Measurements from ENCODE around the gene ZNF784. TPM values are rescaled to one million over a fixed set of nuclear protein-coding genes. Genes with fewer than 3 reads are reported as not detected.

Gene ZNF784
- total and polyA plus RNA-seq, 9 donors, result 5.3 to 9.8 (median 8.5) TPM

DNA sequence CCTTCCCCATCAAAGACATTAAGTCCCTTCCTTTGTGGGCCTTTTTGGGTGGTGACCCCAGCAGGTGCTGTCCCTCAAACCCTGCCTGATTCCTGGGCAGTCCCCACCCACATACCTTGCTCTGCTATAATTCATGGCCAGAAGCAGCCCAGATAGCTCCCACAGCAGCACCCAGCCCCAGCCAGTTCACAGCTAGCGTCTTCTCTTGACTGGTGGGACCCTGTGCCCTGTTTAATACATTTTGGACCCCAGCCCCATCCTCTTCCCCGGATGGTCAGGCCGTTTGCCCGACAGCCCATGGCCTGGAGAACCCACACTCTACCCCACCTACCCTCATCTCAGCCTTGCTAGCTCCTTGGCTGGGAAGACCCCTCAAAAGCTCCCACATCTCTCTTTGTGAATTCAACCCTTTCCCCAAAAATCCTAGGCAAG lies 25.8 kb upstream of the ZNF784 start:
- Histone ChIP-seq H3K36me3 (ENCODE audit: control insufficient read depth, insufficient read depth, low read length) (peaks cover 30% of the 10 kb centered on the region), H3K4me1 (ENCODE audit: control insufficient read depth, insufficient read depth, low read length) (peaks cover 29% of the 10 kb centered on the region), H3K27ac (ENCODE audit: low read length) (no peak overlapping the region), H3K4me3 (ENCODE audit: low read length) (no peak overlapping the region), H3K27me3 (ENCODE audit: control insufficient read depth, insufficient read depth, low read length) (no peaks in the 10 kb centered on the region), H3K9me3 (replicated peaks; ENCODE audit: control insufficient read depth, low read depth, low read length) (no peaks in the 10 kb centered on the region)
- 87% methylated on average over 2 of the region's 4 CpGs for WGBS (ENCODE audit: insufficient coverage)
- no peak for DNase-seq

GRCh38 chr19:55649268-55650125 lies 25.1 kb upstream of the ZNF784 start:
- Histone ChIP-seq H3K4me3 (ENCODE audit: low read length) (peak overlapping the region; percentile 86), H3K36me3 (ENCODE audit: control insufficient read depth, insufficient read depth, low read length) (peaks cover 36% of the 10 kb centered on the region), H3K27me3 (ENCODE audit: control insufficient read depth, insufficient read depth, low read length) (no peaks in the 10 kb centered on the region), H3K4me1 (ENCODE audit: control insufficient read depth, insufficient read depth, low read length) (peaks cover 35% of the 10 kb centered on the region), H3K9me3 (replicated peaks; ENCODE audit: control insufficient read depth, low read depth, low read length) (no peaks in the 10 kb centered on the region), H3K27ac (ENCODE audit: low read length) (no peak overlapping the region)
- WGBS (ENCODE audit: insufficient coverage), result 58% methylated on average over 10 of the region's 17 CpGs
- peak; percentile 30 for DNase-seq

DNA sequence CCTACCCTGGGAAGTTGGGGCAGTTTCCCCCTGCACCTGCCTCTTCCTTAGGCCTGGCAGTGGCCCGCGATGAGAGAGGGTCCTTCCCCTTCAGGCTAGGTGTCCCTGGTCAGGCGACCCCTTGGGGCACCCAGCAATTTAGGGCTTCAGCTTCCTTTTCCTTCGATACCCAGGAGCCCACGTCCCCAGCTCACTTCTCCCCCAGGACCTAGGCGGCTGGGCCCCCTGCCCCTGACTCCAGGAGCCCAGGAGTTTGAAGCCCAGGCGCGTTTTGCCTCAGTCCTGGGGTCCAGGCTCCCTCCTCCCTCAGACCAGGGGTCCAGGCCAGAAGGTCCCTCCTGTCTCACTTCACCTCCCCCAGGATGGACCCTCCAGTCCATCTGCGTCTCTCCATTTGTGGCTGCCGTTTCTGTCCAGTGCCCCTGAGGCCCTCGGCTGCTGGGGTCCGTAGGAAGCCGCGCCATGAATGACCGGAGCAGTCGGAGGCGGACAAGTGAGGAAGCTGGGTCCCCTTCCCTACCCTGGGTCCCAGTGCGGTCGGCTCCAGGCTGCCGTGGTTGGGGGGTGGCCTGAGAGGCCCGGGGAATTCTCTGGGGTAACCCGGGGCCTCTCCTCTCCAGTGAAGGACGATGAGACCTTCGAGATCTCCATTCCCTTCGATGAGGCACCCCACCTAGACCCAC lies 24.4 kb upstream of the ZNF784 start:
- WGBS (ENCODE audit: insufficient coverage), result 15% methylated on average over 16 of the region's 25 CpGs
- H3K4me1 ChIP-seq (ENCODE audit: control insufficient read depth, insufficient read depth, low read length), result peaks cover 43% of the 10 kb centered on the region
- no peaks in the 10 kb centered on the region for H3K27me3 ChIP-seq (ENCODE audit: control insufficient read depth, insufficient read depth, low read length)
- peak; percentile 40 for DNase-seq
- peaks cover 38% of the 10 kb centered on the region for H3K36me3 ChIP-seq (ENCODE audit: control insufficient read depth, insufficient read depth, low read length)
- H3K27ac ChIP-seq (ENCODE audit: low read length), result peak overlapping the region; percentile 42
- H3K4me3 ChIP-seq (ENCODE audit: low read length), result peak overlapping the region; percentile 86
- H3K9me3 ChIP-seq (replicated peaks; ENCODE audit: control insufficient read depth, low read depth, low read length), result no peaks in the 10 kb centered on the region

DNA sequence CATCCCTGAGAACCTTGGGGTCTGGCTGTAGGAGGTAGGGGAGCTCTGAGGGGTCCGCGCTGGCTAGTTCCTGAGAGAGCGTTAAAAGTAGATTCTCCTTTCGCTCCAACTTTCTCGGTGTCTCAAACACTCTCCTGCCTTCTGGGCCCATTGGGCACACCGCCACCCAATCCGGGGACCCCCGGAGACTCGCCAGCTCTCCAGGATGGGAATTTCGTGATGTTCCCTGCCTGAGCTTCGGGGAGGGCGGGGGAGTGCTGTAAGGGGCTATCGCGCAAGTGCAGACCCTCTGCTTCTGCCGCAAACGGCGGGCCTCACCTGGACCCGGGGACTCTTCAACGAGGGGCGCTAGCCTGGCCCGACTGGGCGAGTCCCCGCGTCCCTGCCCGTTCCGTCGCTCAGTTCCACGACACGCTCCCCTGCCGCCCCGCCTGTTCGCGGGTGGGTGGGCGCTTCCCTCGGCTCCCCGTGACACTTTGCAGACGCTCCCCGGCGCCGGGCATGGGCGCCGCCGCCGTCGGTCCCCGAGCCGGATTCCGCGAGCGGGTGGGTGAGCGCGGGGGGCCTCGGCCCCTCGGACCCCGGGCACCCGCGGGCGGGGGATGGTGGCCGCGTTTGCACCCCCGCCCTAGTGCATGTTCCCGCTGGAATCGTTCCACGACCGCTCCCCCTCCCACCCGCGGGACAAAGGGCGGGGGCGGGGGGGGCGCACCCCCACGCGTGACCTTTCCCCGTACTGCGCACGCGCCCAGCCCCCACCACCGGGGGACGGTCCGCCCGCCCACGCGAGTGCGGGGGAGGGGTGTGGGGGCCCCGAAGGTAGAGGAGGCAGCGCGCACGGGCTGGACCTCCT lies 23.6 kb upstream of the ZNF784 start, which contains the start of gene CCDC106:
CCDC106 (plus strand) TSS at position 481 of the 853 bp plus-strand sequence. CDS start 835 bp downstream, outside the sequence.
- Histone ChIP-seq H3K4me3 (ENCODE audit: low read length) (peak within 1 kb of the TSS; percentile 86), H3K4me1 (ENCODE audit: control insufficient read depth, insufficient read depth, low read length) (peaks cover 44% of the 10 kb centered on the region), H3K27ac (ENCODE audit: low read length) (peak within 1 kb of the TSS; percentile 85), H3K36me3 (ENCODE audit: control insufficient read depth, insufficient read depth, low read length) (peaks cover 38% of the 10 kb centered on the region), H3K9me3 (replicated peaks; ENCODE audit: control insufficient read depth, low read depth, low read length) (no peaks in the 10 kb centered on the region), H3K27me3 (ENCODE audit: control insufficient read depth, insufficient read depth, low read length) (no peaks in the 10 kb centered on the region)
- WGBS (ENCODE audit: insufficient coverage), result under 1% methylated on average over 62 of the region's 87 CpGs
- peak; percentile 89 for DNase-seq

DNA sequence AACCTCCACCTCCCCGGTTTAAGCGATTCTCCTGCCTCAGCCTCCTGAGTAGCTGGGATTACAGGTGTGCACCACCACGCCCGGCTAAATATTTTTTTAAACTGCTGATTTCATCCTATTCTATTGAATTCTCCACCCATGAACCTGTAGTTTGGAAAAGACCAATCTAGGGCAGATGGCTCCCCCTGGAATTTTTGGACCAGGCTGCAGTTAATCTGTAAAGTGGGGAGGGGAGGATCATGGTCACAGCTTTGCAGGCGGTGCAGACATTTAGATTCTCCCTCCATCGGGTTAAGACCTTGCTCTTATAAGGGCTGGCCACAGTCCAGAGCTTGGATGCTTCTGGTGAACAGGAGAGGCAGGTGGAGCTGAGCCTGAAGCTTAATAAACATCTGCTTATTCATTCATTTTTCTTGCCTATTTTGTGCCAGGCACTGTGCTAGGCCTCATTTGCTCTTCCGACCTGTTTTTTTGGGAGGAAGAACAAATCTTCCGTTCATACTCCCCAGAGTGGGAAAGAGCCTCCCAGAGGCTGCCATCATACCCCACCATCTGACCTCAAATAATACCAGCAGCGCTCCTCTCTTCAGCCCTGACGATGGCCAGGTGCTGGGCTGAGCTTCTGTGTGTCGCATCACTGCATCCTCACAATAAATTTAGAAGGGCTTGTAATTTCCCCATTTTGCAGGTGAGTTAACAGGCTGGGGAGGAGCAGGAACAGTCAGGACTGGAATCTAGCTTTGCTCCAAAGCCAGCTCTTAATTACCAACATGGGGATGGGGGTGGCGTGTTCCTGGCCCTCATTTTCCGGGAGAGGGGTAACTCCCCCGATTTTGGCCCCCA lies 22.7 kb upstream of the ZNF784 start:
- WGBS (ENCODE audit: insufficient coverage), result 68% methylated on average over 4 of the region's 14 CpGs
- Histone ChIP-seq H3K36me3 (ENCODE audit: control insufficient read depth, insufficient read depth, low read length) (peaks cover 34% of the 10 kb centered on the region), H3K9me3 (replicated peaks; ENCODE audit: control insufficient read depth, low read depth, low read length) (no peaks in the 10 kb centered on the region), H3K4me3 (ENCODE audit: low read length) (peak overlapping the region; percentile 86), H3K27me3 (ENCODE audit: control insufficient read depth, insufficient read depth, low read length) (no peaks in the 10 kb centered on the region), H3K4me1 (ENCODE audit: control insufficient read depth, insufficient read depth, low read length) (peaks cover 51% of the 10 kb centered on the region), H3K27ac (ENCODE audit: low read length) (no peak overlapping the region)
- DNase-seq, result no peak

DNA sequence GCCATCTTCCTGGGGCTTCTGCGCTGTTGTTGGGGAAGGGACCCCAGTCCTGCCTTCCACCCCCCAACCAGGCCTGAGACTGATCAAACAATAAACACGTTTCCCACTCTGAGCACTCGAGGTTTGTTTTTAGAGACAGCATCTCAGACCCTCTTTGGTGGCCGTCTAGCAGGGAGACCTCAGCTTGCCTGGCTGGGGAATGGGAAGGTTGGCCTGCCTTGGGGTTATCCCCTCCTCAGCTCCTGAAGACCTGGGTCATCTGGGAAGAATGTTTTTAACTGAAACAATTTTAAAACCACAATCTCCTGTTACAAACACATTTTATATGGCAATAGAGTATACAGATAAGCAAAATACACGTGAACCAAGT lies 21.1 kb upstream of the ZNF784 start:
- no peak overlapping the region for H3K27ac ChIP-seq (ENCODE audit: low read length)
- DNase-seq, result no peak
- no peaks in the 10 kb centered on the region for H3K9me3 ChIP-seq (replicated peaks; ENCODE audit: control insufficient read depth, low read depth, low read length)
- 80% methylated on average over 1 of the region's 5 CpGs for WGBS (ENCODE audit: insufficient coverage)
- H3K27me3 ChIP-seq (ENCODE audit: control insufficient read depth, insufficient read depth, low read length), result no peaks in the 10 kb centered on the region
- peaks cover 24% of the 10 kb centered on the region for H3K36me3 ChIP-seq (ENCODE audit: control insufficient read depth, insufficient read depth, low read length)
- no peak overlapping the region for H3K4me3 ChIP-seq (ENCODE audit: low read length)
- H3K4me1 ChIP-seq (ENCODE audit: control insufficient read depth, insufficient read depth, low read length), result peaks cover 60% of the 10 kb centered on the region

DNA sequence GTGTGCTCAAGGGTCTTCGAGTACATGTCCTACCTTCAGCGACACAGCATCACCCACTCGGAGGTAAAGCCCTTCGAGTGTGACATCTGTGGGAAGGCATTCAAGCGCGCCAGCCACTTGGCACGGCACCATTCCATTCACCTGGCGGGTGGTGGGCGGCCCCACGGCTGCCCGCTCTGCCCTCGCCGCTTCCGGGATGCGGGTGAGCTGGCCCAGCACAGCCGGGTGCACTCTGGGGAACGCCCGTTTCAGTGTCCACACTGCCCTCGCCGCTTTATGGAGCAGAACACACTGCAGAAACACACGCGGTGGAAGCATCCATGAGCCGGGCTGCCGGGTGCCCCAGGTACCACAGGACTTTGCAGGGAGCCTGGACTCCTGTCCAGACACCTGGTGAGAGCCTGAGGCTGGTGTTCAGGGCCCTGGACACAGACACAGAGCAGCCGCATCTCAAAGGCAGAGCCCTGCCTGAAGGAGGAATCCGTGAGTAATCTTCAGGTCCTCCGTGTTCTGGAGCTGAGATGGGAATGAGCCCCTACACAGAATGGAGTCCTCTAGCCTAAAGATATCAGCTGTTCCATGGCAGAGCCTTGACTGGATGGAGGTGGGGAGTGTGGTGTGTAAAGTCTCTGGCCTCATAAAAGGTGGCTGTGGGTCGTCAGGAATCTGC lies 20.6 kb upstream of the ZNF784 start:
- Histone ChIP-seq H3K4me3 (ENCODE audit: low read length) (no peak overlapping the region), H3K27me3 (ENCODE audit: control insufficient read depth, insufficient read depth, low read length) (no peaks in the 10 kb centered on the region), H3K4me1 (ENCODE audit: control insufficient read depth, insufficient read depth, low read length) (peaks cover 65% of the 10 kb centered on the region), H3K36me3 (ENCODE audit: control insufficient read depth, insufficient read depth, low read length) (peaks cover 19% of the 10 kb centered on the region), H3K27ac (ENCODE audit: low read length) (no peak overlapping the region), H3K9me3 (replicated peaks; ENCODE audit: control insufficient read depth, low read depth, low read length) (no peaks in the 10 kb centered on the region)
- 90% methylated on average over 27 of the region's 28 CpGs for WGBS (ENCODE audit: insufficient coverage)
- no peak for DNase-seq

- H3K4me1 ChIP-seq (ENCODE audit: control insufficient read depth, insufficient read depth, low read length), result peaks cover 65% of the 10 kb centered on the region
- H3K36me3 ChIP-seq (ENCODE audit: control insufficient read depth, insufficient read depth, low read length), result peaks cover 19% of the 10 kb centered on the region
- DNase-seq, result no peak
- peak overlapping the region; percentile 76 for H3K4me3 ChIP-seq (ENCODE audit: low read length)
- no peak overlapping the region for H3K27ac ChIP-seq (ENCODE audit: low read length)
- 51% methylated on average over 10 of the region's 12 CpGs for WGBS (ENCODE audit: insufficient coverage)
- no peaks in the 10 kb centered on the region for H3K9me3 ChIP-seq (replicated peaks; ENCODE audit: control insufficient read depth, low read depth, low read length)
- no peaks in the 10 kb centered on the region for H3K27me3 ChIP-seq (ENCODE audit: control insufficient read depth, insufficient read depth, low read length)
Observed at GRCh38 chr19:55644191-55644833, 19.9 kb upstream of the ZNF784 start.

GRCh38 chr19:55643887-55644176 lies 19.5 kb upstream of the ZNF784 start:
- no peak for DNase-seq
- peaks cover 63% of the 10 kb centered on the region for H3K4me1 ChIP-seq (ENCODE audit: control insufficient read depth, insufficient read depth, low read length)
- H3K27me3 ChIP-seq (ENCODE audit: control insufficient read depth, insufficient read depth, low read length), result no peaks in the 10 kb centered on the region
- H3K27ac ChIP-seq (ENCODE audit: low read length), result peak overlapping the region; percentile 78
- peak overlapping the region; percentile 76 for H3K4me3 ChIP-seq (ENCODE audit: low read length)
- under 1% methylated on average over 14 of the region's 15 CpGs for WGBS (ENCODE audit: insufficient coverage)
- H3K9me3 ChIP-seq (replicated peaks; ENCODE audit: control insufficient read depth, low read depth, low read length), result no peaks in the 10 kb centered on the region
- peaks cover 19% of the 10 kb centered on the region for H3K36me3 ChIP-seq (ENCODE audit: control insufficient read depth, insufficient read depth, low read length)

All from muscle of leg (tissue), 11 donors.